CD4-positive, alpha-beta T cell (primary cell): ENCODE data around the gene TMEM30A. TPM values are rescaled to one million over a fixed set of nuclear protein-coding genes. Genes with fewer than 3 reads are reported as not detected.

Source experiments
- ATAC-seq: fragments of 200-7000 bp; cut with Tn5 transposase; one replicate; pipeline ENCODE4 v1.10.0; 2022; ENCODE audit warnings: mild to moderate bottlenecking; ENCODE audit not compliant: poor library complexity
- CTCF ChIA-PET: fragments of 350-600 bp; sonication (Branson Sonifier 250); formaldehyde crosslinking; loops from one replicate; lab custom pipeline; 2021; ENCODE audit warnings: antibody characterized with exemption, inconsistent platforms; lab: Charles Lee
- POLR2A ChIA-PET: fragments of 350-600 bp; sonication (Branson Sonifier 250); formaldehyde crosslinking; loops from one replicate; lab custom pipeline; 2021; ENCODE audit warnings: antibody characterized with exemption, inconsistent platforms; lab: Charles Lee
- DNase-seq, 14 experiments: peaks; one replicate each; pipeline ENCODE4 v3.0.0-alpha.2; 2013 to 2020; ENCODE audit warnings: mixed read lengths in 2 of 14
- H3K27ac ChIP-seq, 2 donors: one replicate each; pipeline versions ENCODE4 v1.5.1 to v1.7.0; 2013; ENCODE audit warnings: low read length in 2 of 2, low read depth in 1 of 2, mild to moderate bottlenecking in 1 of 2
- H3K27me3 ChIP-seq, 2 experiments: 1 replicate in 1 of 2; 2 replicates in 1 of 2; pipeline versions ENCODE4 v1.6.1 to v1.7.0; 2013; ENCODE audit warnings: low read length in 2 of 2, control low read depth in 1 of 2, mild to moderate bottlenecking in 1 of 2, moderate library complexity in 1 of 2; ENCODE audit not compliant: insufficient read depth in 2 of 2, control insufficient read depth in 1 of 2
- H3K36me3 ChIP-seq: one replicate; pipeline ENCODE4 v1.6.1; 2013; ENCODE audit warnings: low read length, control low read depth; ENCODE audit not compliant: insufficient read depth
- H3K4me1 ChIP-seq: one replicate; pipeline ENCODE4 v1.6.1; 2013; ENCODE audit warnings: low read length, control low read depth; ENCODE audit not compliant: insufficient read depth
- H3K4me3 ChIP-seq: one replicate; pipeline ENCODE4 v1.5.1; 2013; ENCODE audit warnings: mild to moderate bottlenecking, low read length, moderate library complexity
- H3K9me3 ChIP-seq, 2 experiments: 1 replicate in 1 of 2; 2 replicates in 1 of 2; pipeline versions ENCODE4 v1.6.1 to v1.7.0; 2013; ENCODE audit warnings: low read length in 2 of 2, mild to moderate bottlenecking in 2 of 2, control low read depth in 1 of 2, moderate library complexity in 1 of 2; ENCODE audit not compliant: control insufficient read depth in 1 of 2, insufficient read depth in 1 of 2
- H3K27ac Mint-ChIP-seq: one replicate; pipeline ENCODE4 v1.8.0; 2020; ENCODE audit warnings: mixed read lengths
- H3K27me3 Mint-ChIP-seq: one replicate; pipeline ENCODE4 v1.8.0; 2021; ENCODE audit warnings: mixed read lengths
- H3K36me3 Mint-ChIP-seq: one replicate; pipeline ENCODE4 v1.8.0; 2021; ENCODE audit warnings: low read depth, mixed read lengths
- H3K4me1 Mint-ChIP-seq: one replicate; pipeline ENCODE4 v1.8.0; 2021; ENCODE audit warnings: low read depth, mixed read lengths
- H3K4me3 Mint-ChIP-seq: one replicate; pipeline ENCODE4 v1.8.0; 2020; ENCODE audit warnings: mild to moderate bottlenecking, mixed read lengths
- H3K9me3 Mint-ChIP-seq: one replicate; pipeline ENCODE4 v1.8.0; 2020; ENCODE audit warnings: mixed read lengths
- intact Hi-C, 2 experiments: fragments of 100-400 bp; cut with DNase I in 1 of 2; cut with micrococcal nuclease in 1 of 2; formaldehyde crosslinking; loops; one replicate each; pipeline versions ENCODE4 v1.15.1 to v1.9.0; 2023 to 2025; cut with DNase I, micrococcal nuclease
- total RNA-seq, 174 experiments: library from RNA in 2 of 174; stranded (reverse) in 2 of 174; gene quantifications; one replicate each; pipeline ENCODE4 v1.2.3 and lab custom pipeline; 2021 to 2026
- TF ChIP-seq, protein P1 (sequence below): fragments of 200-600 bp; IDR thresholded peaks from one replicate; pipeline ENCODE4 v1.8.0; 2022; ENCODE audit warnings: antibody characterized with exemption, mild to moderate bottlenecking

The TMEM30A gene
- total RNA-seq, 2 experiments from 2014 or later = 29.8 to 33.2 TPM

DNA sequence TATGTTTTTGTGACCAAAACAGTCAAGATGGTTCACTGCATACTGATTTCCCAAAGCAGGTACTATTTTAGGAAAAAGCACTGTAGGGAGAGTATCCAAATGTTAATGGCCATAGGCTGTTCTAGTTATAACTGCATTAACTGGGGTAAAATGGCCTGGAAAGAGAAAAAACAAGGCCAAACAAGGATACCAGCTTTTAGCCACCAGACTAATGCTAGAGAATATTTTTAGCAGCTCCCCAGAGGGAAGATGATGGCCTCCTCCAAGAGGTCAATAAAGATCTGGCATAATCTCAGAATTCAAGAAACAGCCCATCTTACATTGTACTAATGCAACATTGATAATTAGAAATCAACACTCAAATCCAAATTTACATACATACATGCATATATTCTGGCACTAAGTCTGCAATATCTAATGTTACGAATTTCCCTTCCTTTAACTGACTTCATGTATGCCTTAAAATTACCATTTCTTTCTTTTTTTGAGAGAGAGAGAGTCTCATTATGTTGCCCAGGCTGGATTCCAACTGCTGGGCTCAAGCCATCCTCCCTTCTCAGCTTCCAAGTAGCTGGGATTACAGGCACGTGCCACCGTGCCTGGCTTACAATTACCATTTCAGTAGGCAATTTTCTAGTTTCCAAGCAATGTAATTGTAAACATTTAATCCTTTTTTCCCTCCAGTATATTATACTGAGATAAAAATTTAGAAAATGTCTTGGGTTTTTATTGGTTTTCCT is 50.3 kb downstream of the TMEM30A start:
- no peak for ATAC-seq
- Histone ChIP-seq H3K9me3 (no peaks in the 10 kb centered on the region), H3K4me1 (no peaks in the 10 kb centered on the region), H3K36me3 (peaks cover 26% of the 10 kb centered on the region), H3K27me3 (no peaks in the 10 kb centered on the region), H3K27ac (no peak overlapping the region), H3K4me3 (no peak overlapping the region)
- ChIA-PET CTCF (no interaction called here), POLR2A (interaction anchor here (1.1 kb wide), 1 partner anchor 51 kb away, joined by 3 read pairs; the partner anchor contains the start of gene TMEM30A)
- H3K27me3 Mint-ChIP-seq = no peaks in the 10 kb centered on the region
- no peak for DNase-seq
- TF ChIP-seq, protein P1, sequence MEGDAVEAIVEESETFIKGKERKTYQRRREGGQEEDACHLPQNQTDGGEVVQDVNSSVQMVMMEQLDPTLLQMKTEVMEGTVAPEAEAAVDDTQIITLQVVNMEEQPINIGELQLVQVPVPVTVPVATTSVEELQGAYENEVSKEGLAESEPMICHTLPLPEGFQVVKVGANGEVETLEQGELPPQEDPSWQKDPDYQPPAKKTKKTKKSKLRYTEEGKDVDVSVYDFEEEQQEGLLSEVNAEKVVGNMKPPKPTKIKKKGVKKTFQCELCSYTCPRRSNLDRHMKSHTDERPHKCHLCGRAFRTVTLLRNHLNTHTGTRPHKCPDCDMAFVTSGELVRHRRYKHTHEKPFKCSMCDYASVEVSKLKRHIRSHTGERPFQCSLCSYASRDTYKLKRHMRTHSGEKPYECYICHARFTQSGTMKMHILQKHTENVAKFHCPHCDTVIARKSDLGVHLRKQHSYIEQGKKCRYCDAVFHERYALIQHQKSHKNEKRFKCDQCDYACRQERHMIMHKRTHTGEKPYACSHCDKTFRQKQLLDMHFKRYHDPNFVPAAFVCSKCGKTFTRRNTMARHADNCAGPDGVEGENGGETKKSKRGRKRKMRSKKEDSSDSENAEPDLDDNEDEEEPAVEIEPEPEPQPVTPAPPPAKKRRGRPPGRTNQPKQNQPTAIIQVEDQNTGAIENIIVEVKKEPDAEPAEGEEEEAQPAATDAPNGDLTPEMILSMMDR = no peak
- H3K36me3 Mint-ChIP-seq = peaks cover 29% of the 10 kb centered on the region
- peak overlapping the region; percentile 45 for H3K27ac Mint-ChIP-seq
- no peak overlapping the region for H3K4me3 Mint-ChIP-seq
- H3K9me3 Mint-ChIP-seq = no peaks in the 10 kb centered on the region
- H3K4me1 Mint-ChIP-seq = peaks cover 1% of the 10 kb centered on the region
- intact Hi-C loops = no loop called here

DNA sequence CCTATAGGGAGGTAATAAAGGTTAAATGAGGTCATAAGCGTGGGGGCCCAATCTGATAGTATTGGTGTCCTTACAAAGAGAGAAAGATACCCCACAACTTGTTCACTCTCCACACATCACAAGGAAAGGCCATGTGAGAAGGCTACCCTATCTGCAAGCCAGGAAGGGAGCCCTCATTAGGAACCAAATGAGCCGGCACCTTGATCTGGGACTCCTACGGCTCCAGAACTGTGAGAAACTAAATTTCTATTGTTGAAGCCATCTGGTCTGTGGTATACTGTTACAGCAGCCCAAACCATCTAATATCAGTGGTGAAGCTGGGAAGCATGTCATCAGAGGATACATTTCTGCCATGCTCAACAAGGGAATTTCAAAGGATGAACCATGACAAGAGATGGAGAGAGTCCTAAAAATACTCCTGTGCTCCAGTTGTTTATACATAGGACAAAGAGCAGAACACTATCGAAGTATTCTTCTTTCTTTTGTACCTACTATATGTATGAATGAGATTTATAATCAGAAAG is 51.4 kb downstream of the TMEM30A start:
- Mint-ChIP-seq H3K27me3 (no peaks in the 10 kb centered on the region), H3K4me1 (no peaks in the 10 kb centered on the region), H3K4me3 (no peak overlapping the region), H3K9me3 (no peaks in the 10 kb centered on the region), H3K27ac (no peak overlapping the region), H3K36me3 (peaks cover 23% of the 10 kb centered on the region)
- Histone ChIP-seq H3K27me3 (no peaks in the 10 kb centered on the region), H3K36me3 (peaks cover 19% of the 10 kb centered on the region), H3K9me3 (no peaks in the 10 kb centered on the region), H3K4me1 (no peaks in the 10 kb centered on the region), H3K4me3 (no peak overlapping the region), H3K27ac (no peak overlapping the region)
- no peak for DNase-seq
- TF ChIP-seq, protein P1 = no peak
- no peak for ATAC-seq
- CTCF ChIA-PET = no interaction called here
- POLR2A ChIA-PET = no interaction called here
- intact Hi-C loops = no loop called here

DNA sequence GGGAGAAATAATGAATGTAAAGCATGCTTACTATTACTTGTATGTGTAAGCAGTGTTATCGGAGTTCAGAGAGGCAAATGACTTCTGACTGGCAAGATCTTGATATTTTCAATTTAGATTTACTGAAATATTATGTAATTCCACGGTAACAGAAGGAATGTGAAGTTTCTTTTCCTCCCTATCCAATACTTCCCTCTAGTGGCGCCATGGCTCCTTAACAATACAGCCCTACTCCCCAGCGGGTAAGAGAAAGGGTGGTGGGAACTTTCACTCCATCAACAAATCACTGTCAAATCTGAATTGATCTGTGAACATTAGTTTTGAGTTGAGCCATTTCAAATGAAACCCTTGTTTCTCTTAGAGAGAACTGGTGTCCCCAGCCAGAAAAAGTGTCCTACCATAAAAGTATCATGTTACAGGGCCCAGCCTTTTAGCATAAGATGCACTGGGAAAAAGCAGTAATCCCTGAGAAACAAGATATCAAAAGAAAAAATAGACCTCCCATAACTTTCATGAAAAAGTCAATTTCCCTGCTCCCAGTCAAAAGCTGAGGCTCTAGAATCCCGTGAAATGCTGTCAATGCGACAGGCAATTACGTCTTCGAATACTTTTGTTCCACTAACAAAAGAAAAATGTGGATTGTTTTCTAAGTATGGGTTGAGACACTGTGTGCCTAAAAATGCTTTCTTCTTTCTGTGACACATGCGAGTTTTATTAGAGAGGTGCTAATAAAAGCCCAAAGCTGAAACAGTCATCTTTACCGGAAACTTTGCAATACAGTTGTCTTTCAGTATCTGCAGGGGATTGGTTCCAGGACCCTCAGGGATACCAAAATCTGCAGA is 53.9 kb downstream of the TMEM30A start:
- Mint-ChIP-seq H3K36me3 (peaks cover under 1% of the 10 kb centered on the region), H3K4me3 (no peak overlapping the region), H3K27me3 (no peaks in the 10 kb centered on the region), H3K9me3 (no peaks in the 10 kb centered on the region), H3K4me1 (no peaks in the 10 kb centered on the region), H3K27ac (no peak overlapping the region)
- Histone ChIP-seq H3K36me3 (no peaks in the 10 kb centered on the region), H3K4me1 (no peaks in the 10 kb centered on the region), H3K27ac (no peak overlapping the region), H3K27me3 (no peaks in the 10 kb centered on the region), H3K4me3 (no peak overlapping the region), H3K9me3 (no peaks in the 10 kb centered on the region)
- no peak for ATAC-seq
- TF ChIP-seq, protein P1 = peak; percentile 17
- ChIA-PET CTCF (no interaction called here), POLR2A (interaction anchor here (1.3 kb wide), 1 partner anchor 13 kb away, joined by 3 read pairs; the partner anchor contains the start of gene COX7A2)
- peak in 1 of 14 experiments; percentile 11 for DNase-seq
- intact Hi-C loops = no loop called here
